Keratinocyte (primary cell): ENCODE results near the gene SNX14. TPM values are rescaled to one million over a fixed set of nuclear protein-coding genes. Genes with fewer than 3 reads are reported as not detected.

Source experiments
- DNase-seq: peaks from one replicate; pipeline ENCODE4 v3.0.0-alpha.2; 2011; ENCODE audit warnings: low read depth, missing footprints, low spot score
- FAIRE-seq: peaks from 2 replicates; lab custom pipeline; 2011; peaks lifted over from hg19 to GRCh38; lab: Jason Lieb, UNC
- H2AFZ ChIP-seq: 2 replicates; pipeline ENCODE4 v1.6.0; 2012; ENCODE audit warnings: low read length, control low read depth, inconsistent platforms; ENCODE audit not compliant: control insufficient read depth
- H3K27ac ChIP-seq: 2 replicates; pipeline ENCODE4 v1.5.1; 2011; ENCODE audit warnings: low read length; ENCODE audit not compliant: control insufficient read depth, insufficient read depth
- H3K27me3 ChIP-seq: 3 replicates; pipeline ENCODE4 v1.6.0; 2011; ENCODE audit warnings: low read length; ENCODE audit not compliant: control insufficient read depth, insufficient read depth; ENCODE audit errors: extremely low read depth
- H3K36me3 ChIP-seq, 2 experiments: 2 replicates in 1 of 2; 3 replicates in 1 of 2; pipeline ENCODE4 v1.5.1; 2011; ENCODE audit warnings: low read length in 2 of 2, mild to moderate bottlenecking in 1 of 2; ENCODE audit not compliant: control insufficient read depth in 2 of 2, insufficient read depth in 2 of 2; ENCODE audit errors: extremely low read depth in 1 of 2
- H3K4me1 ChIP-seq: 3 replicates; pipeline ENCODE4 v1.5.1; 2011; ENCODE audit warnings: low read length; ENCODE audit not compliant: control insufficient read depth, insufficient read depth; ENCODE audit errors: extremely low read depth
- H3K4me2 ChIP-seq: 3 replicates; pipeline ENCODE4 v1.6.0; 2011; ENCODE audit warnings: low read depth, low read length; ENCODE audit not compliant: control insufficient read depth, insufficient read depth; ENCODE audit errors: extremely low read depth
- H3K4me3 ChIP-seq, 3 experiments: fragments of 200-600 bp in 1 of 3; sonication (generic) in 1 of 3; 2 replicates in 2 of 3; 3 replicates in 1 of 3; pipeline ENCODE4 v1.5.1; 2011 to 2016; ENCODE audit warnings: low read length in 3 of 3, mild to moderate bottlenecking in 3 of 3, control low read depth in 2 of 3, inconsistent platforms in 1 of 3, low read depth in 1 of 3, mixed read lengths in 1 of 3, mixed run types in 1 of 3, moderate library complexity in 1 of 3; ENCODE audit not compliant: control insufficient read depth in 2 of 3, insufficient read depth in 2 of 3; ENCODE audit errors: extremely low read depth in 1 of 3
- H3K79me2 ChIP-seq: 2 replicates; pipeline ENCODE4 v1.6.0; 2012; ENCODE audit warnings: low read length; ENCODE audit not compliant: control insufficient read depth, insufficient read depth
- H3K9ac ChIP-seq: 3 replicates; pipeline ENCODE4 v1.6.0; 2011; ENCODE audit warnings: low read length; ENCODE audit not compliant: control insufficient read depth, insufficient read depth; ENCODE audit errors: extremely low read depth
- H3K9me1 ChIP-seq: 3 replicates; pipeline ENCODE4 v1.6.0; 2011; ENCODE audit warnings: low read length; ENCODE audit not compliant: control insufficient read depth, insufficient read depth; ENCODE audit errors: extremely low read depth
- H3K9me3 ChIP-seq: 2 replicates; pipeline ENCODE4 v1.5.1; 2012; ENCODE audit warnings: low read depth, low read length; ENCODE audit not compliant: control insufficient read depth
- H4K20me1 ChIP-seq: 3 replicates; pipeline ENCODE4 v1.6.0; 2011; ENCODE audit warnings: low read length; ENCODE audit not compliant: control insufficient read depth, insufficient read depth; ENCODE audit errors: extremely low read depth
- CTCF ChIP-seq, 3 experiments: IDR thresholded peaks in 1 of 3; conservative IDR thresholded peaks in 1 of 3; optimal IDR thresholded peaks in 1 of 3; 2 replicates in 2 of 3; 3 replicates in 1 of 3; pipeline versions ENCODE3 to v1.5.1; 2011; ENCODE audit warnings: low read length in 3 of 3, mild to moderate bottlenecking in 3 of 3, moderate library complexity in 2 of 3, control low read depth in 1 of 3, inconsistent platforms in 1 of 3; ENCODE audit not compliant: insufficient read depth in 2 of 3; ENCODE audit errors: extremely low read depth in 1 of 3
- EZH2 ChIP-seq: IDR thresholded peaks from one replicate; pipeline ENCODE4 v1.6.1; 2012; ENCODE audit warnings: inconsistent platforms, mild to moderate bottlenecking, low read length, moderate library complexity
- dilution Hi-C: fragments of 300-500 bp; cut with MboI; formaldehyde crosslinking; loops from one replicate; pipeline ENCODE4 v1.7.0; 2020; ENCODE audit warnings: low sequenced_read_pairs; ENCODE audit not compliant: extremely low pct_ligation_motif_present
- polyA plus RNA-seq, 5 experiments: library from polyadenylated mRNA; depleted of rRNA in 3 of 5; stranded (reverse) in 3 of 5; stranded (forward) in 1 of 5; unstranded in 1 of 5; fragments of >200 nt; gene quantifications; 1 replicate in 1 of 5; 2 replicates in 3 of 5; 3 replicates in 1 of 5; pipeline versions ENCODE4 v1.2.1 to v1.2.3, GENCODE V29; 2011 to 2012; ENCODE audit warnings: missing spikeins in 2 of 5, low read depth in 1 of 5, low replicate concordance in 1 of 5

The SNX14 gene
- polyA plus RNA-seq, 1 donor (not counting 4 experiments of a cell fraction or from before 2014, with no cell fraction given): 97.5 TPM

GRCh38 chr6:85600713-85601313, 7.2 kb upstream of the SNX14 start:
- no peak for TF ChIP-seq CTCF (optimal IDR thresholded peaks at IDR 0.05 in 1 of 3, IDR thresholded peaks at IDR 0.05 in 1 of 3, conservative IDR thresholded peaks at IDR 0.05 in 1 of 3; ENCODE audit: extremely low read depth in 1 of 3, insufficient read depth in 2 of 3, low read length in 3 of 3)
- TF ChIP-seq EZH2: no peak
- FAIRE-seq (peak; percentile 51), DNase-seq (no peak)
- dilution Hi-C loops: no loop called here
- H3K9me1 ChIP-seq: no peaks in the 10 kb centered on the region
- no peak overlapping the region for H2AFZ ChIP-seq
- H3K27ac ChIP-seq: no peak overlapping the region
- no peaks in the 10 kb centered on the region for H3K9me3 ChIP-seq
- H3K4me2 ChIP-seq: no peak overlapping the region
- H3K9ac ChIP-seq: no peak overlapping the region
- H4K20me1 ChIP-seq: no peaks in the 10 kb centered on the region
- H3K27me3 ChIP-seq: no peaks in the 10 kb centered on the region
- no peaks in the 10 kb centered on the region for H3K36me3 ChIP-seq
- no peaks in the 10 kb centered on the region for H3K79me2 ChIP-seq
- H3K4me3 ChIP-seq: no peak overlapping the region
- H3K4me1 ChIP-seq: no peaks in the 10 kb centered on the region

- Histone ChIP-seq H3K9me3 (no peaks in the 10 kb centered on the region), H2AFZ (peak overlapping the region; percentile 47), H3K4me2 (peak overlapping the region; percentile 76), H3K27ac (peak overlapping the region; percentile 82), H3K36me3 (no peaks in the 10 kb centered on the region), H3K9me1 (no peaks in the 10 kb centered on the region), H3K4me1 (peaks cover 9% of the 10 kb centered on the region), H3K9ac (peak overlapping the region; percentile 89), H3K27me3 (no peaks in the 10 kb centered on the region), H3K4me3 (peak overlapping the region; percentile 57 to 98 (median 90)), H4K20me1 (no peaks in the 10 kb centered on the region), H3K79me2 (peaks cover 37% of the 10 kb centered on the region)
- no peak for FAIRE-seq
- no peak for DNase-seq
- TF ChIP-seq EZH2: no peak
- TF ChIP-seq CTCF (optimal IDR thresholded peaks at IDR 0.05 in 1 of 3, IDR thresholded peaks at IDR 0.05 in 1 of 3, conservative IDR thresholded peaks at IDR 0.05 in 1 of 3; ENCODE audit: extremely low read depth in 1 of 3, insufficient read depth in 2 of 3, low read length in 3 of 3): no peak
- dilution Hi-C loops: no loop called here
Measured at GRCh38 chr6:85594197-85594930, 706 bp upstream of the SNX14 start.
